RPMI8226 (cell line): Measurements from ENCODE around the gene RBL1.
A peak's percentile ranks its signal among the peaks of the same experiment; 100 is the strongest.
"Not testable (repeated sequence)": the region's sequence is repeated elsewhere in the genome, so short reads cannot be mapped to it uniquely, and the experiment has no call there.

Source experiments
- DNase-seq: peaks from one replicate; pipeline ENCODE4 v3.0.0-alpha.2; 2015

Gene RBL1

GRCh38 chr20:36991703-36992102 is 104.1 kb downstream of the RBL1 start:
- no peak for DNase-seq

DNA sequence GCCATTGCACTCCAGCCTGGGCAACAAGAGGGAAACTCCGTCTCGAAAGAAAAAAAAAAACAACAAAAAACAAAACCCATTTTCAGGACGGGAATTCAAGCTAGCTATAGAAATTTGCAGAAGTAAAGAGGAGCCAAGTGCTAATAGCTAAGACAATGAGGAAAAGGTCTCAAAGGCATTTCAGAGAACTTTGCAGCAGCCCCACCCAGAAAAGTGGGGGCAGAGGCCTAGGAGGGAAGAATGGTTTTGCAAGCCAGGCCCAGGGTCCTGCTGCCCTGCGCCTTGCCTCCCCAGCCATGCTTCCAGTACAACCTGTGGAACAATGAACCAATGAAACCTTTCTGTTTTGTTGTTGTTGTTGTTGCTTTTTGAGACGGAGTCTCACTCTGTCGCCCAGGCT is 106.0 kb downstream of the RBL1 start:
- no peak for DNase-seq

GRCh38 chr20:36988494-36988966 is 107.3 kb downstream of the RBL1 start:
- peak; percentile 57 for DNase-seq

- no peak for DNase-seq
Observed at GRCh38 chr20:36984257-36984638, 111.5 kb downstream of the RBL1 start.

DNA sequence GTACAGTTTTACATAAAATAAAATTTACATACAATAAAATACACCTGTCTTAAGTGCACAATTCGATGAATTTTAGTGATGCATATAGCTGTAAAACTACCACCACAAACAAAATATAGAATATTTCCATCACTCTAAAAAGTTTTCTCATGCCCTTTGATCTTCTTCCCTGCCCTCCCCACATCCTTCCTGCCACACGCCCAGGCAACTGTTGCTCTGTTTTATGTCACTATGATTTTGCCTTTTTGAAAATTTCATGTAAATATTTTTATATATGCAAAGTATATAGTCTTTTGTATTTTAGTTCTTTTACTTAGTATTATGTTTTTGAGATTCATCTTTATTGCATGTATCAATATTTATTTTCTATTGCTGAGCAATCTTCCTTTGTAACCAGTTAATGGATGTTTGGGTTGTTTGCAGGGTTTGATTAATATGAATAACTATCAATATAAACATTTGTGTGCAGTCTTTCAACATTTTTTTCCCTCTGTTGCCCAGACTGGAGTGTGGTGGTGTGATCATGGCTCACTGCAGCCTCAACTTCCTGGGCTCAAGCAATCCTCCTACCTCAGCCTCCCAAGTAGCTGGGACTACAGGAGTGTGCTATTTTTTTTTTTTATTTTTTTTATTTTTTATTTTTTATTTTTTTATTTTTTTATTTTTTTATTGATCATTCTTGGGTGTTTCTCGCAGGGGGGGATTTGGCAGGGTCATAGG is 120.5 kb downstream of the RBL1 start:
- DNase-seq, result no peak

DNA sequence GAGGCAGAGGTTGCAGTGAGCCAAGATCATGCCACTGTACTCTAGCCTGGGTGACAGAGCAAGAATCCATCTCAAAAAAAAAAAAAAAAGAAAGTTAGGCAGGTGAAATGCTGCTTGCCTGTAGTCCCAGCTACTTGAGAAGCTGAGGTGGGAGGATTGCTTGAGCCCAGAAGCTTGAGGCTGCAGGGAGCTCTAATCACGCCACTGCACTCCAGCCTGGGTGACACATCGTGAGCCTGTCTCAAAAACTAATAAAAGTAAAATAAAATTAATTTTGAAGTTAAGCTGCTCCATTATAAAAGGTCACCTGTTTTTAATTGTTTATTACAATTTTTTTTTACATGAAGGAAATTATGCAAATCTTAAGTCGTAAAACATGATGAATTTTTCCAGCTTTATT is 121.1 kb downstream of the RBL1 start:
- no peak for DNase-seq

- DNase-seq, result no peak
Observed at GRCh38 chr20:36971103-36971502, 124.7 kb downstream of the RBL1 start.

DNA sequence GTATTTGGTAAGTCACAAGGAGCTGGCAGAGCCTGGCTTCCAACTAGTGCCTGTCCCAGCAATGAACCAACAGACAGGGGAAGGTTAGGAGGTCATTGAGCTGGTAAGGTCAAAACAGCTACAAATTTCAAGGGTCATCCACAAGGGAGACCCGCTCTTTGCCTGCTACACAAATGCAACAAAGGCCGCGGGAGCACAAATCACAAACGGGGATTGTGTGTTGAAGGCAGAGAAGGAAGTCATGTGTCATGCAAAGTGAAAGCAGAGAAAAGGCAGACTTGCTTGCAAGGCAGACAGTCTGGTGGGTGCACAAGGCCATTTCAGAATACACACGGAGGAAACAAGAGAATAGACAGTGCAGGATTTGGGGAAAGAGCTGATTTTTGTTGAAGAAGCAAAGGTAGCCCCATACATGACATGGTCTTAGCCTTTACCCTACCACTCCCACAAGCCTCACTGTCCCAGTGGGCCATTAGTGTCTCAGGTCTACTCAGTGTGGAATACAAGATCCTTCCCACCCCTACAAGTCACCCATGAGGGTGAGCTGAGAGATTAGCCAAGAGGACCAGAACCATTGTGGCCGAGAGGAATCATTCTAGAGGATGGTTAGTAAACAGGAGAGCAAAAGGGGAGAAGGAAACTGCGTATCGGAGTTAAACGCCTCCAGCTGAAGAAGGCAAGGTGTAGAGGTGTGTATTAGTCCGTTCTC is 126.2 kb downstream of the RBL1 start:
- no peak for DNase-seq

DNA sequence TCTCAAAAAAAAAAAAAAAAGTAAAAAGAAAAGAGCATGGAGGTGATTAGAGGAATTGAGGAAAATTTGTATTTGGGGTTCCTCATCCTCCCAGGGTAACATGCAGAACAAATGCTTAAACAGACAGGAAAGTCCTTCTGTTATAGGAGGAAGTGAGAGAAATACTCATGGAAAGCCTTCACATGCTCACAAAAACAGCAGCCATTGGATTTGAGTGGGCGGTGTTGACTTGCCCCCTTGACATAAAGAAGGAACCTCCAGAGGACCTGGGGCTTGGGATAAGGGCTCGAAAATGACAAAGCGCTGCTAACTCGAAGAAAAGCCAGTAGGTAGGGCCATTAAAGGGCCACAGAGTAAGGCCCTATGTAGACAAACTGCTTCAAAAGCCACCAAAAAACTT is 126.7 kb downstream of the RBL1 start:
- no peak for DNase-seq

DNA sequence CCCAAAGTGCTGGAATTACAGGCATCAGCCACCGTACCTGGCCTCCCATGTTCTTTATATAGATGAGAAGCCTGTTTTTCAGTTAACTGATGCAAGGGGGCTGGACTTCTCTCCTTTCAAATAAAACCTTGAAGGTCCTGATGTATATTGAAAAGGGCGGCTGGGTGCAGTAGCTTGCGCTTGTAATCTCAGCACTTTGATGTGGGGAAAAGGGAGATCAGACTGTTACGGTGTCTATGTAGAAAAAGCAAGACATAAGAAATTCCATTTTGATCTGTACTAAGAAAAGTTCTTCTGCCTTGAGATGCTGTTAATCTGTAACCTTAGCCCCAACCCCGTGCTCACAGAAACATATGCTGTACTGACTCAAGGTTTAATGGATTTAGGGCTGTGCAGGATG is 128.2 kb downstream of the RBL1 start:
- no peak for DNase-seq

DNA sequence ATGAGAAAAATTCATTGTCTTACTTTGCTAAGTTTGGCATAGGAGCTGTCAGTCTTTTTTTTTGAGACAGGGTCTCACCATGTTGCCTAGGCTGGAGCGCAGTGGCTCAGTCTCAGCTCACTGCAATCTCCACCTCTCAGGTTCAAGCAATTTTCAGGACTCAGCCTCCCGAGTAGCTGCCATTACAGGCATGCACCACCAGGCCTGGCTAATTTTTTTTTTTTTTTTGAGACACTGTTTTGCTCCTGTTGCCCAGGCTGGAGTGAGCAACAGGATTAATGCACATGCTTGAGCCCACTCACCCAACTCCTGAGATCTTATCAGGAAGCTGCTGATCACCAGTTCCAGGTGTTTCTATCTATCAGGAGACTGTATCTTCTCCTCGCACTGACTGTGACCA is 128.8 kb downstream of the RBL1 start:
- not testable (repeated sequence) for DNase-seq

GRCh38 chr20:36962354-36962941 is 133.3 kb downstream of the RBL1 start:
- DNase-seq, result not testable (repeated sequence)

GRCh38 chr20:36959242-36959641 is 136.6 kb downstream of the RBL1 start:
- no peak for DNase-seq

GRCh38 chr20:36957875-36958667 is 137.7 kb downstream of the RBL1 start:
- DNase-seq, result peak; percentile 16

DNA sequence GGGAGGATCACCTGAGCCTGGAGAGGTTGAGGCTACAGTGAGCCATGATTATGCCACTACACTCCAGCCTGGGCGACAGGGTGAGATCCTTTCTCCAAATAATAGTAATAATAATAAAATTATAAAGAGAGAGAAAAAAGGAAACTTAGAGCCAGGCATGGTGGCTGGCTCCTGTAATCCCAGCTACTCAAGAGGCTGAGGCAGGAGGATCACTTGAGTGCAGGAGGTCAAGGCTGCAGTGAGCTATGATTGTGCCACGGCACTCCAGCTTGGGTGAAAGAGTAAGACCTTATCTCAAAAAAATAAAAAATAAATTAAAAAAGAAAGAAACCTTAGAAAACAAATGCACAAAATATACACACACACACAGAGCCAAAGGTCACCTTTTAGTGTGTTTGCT is 139.1 kb downstream of the RBL1 start:
- no peak for DNase-seq

- DNase-seq, result no peak
Observed at GRCh38 chr20:36956016-36956415, 139.8 kb downstream of the RBL1 start.

GRCh38 chr20:36951979-36952738 is 143.6 kb downstream of the RBL1 start:
- DNase-seq, result no peak

GRCh38 chr20:36951198-36951978 is 144.4 kb downstream of the RBL1 start, which contains the start of gene SAMHD1:
TSS of gene SAMHD1 (minus strand) at chr20:36951708. CDS start at chr20:36951643, 65 bp downstream.
- peak; percentile 99 for DNase-seq

DNA sequence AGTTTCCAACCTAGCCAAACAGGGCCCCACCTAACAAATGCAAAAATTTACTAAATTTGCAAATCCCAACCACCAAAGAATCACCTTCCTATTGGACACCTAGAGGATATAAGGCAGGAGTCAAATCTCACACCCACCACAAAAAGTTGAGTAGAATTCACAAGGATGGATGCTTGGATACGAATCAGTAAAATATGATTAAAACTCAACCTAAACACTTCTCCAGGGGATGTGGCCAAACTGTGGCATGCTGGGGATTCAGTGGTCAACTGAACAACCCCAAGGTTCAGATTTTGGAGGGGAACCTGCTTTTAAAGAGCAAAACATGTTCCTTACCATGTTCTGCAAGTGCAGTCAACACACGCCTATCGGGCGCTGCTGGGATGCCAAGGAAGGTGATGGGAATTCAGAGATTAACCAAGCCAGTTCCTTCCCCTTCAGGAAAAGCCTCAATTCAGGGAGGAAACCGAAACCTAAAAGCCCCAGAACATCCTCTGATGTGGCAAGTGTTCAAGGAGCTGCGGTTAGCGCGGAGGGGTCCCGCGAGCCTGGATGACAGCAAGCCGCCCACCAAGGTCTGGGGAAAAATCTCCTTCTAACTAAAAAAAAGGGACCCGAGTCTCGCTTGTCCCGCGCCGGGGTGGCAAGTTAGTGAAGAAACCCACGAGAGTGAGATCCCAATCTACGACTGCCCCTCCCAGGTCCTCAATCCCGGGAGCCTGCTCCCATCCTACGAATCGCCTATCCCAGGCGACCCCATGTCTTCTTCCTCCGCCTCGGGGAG is 145.2 kb downstream of the RBL1 start:
- DNase-seq, result peak; percentile 37
